ENCODE measurements around the gene NEK1.

Gene NEK1

DNA sequence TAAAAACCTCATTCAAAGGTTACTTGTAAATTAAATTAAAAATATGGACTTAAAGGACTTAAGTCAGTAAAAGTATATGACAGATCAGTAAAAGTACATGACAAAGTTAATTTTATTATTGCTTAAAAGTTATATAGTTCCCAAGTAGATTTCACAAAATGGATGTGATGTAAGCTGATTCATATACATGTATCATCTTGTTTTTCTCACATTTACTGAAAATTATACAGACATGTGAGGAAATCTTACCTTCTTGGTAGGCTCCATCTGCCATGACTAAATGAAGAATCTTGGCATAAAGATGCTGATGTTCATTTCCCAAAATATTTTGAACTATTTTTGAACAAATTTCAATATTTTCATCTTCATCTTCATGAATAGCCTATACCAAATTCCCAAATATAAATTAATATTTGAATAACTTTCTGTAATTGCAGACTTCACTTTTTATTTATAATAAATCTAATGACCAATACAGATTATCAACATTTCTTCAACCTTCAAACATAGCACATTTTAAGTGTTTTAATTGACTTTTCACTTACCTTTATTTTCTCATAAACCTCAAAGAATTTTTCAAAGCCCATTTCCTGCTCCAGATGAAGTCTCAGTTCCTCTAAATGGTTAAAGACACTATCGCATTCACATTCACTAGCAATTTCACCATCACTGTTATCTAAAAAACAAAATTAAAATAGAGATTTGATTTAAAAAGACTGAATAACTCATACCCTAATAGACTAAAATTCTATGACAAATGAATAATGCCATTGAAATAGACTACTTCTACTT lies 212.2 kb downstream of the NEK1 start:
- H3K4me2 ChIP-seq (ENCODE audit: low read length), result no peak overlapping the region
- no peak overlapping the region for H3K23ac ChIP-seq (ENCODE audit: low read length)
- WGBS (ENCODE audit: extremely low coverage, insufficient coverage, low lambda C conversion rate), result no CpG with 5 or more reads among the region's 1 CpG
- no peak overlapping the region for H2BK120ac ChIP-seq (ENCODE audit: low read depth, low read length)
- no peaks in the 10 kb centered on the region for H3K79me1 ChIP-seq (ENCODE audit: low read length)
- no peak overlapping the region for H3K56ac ChIP-seq (ENCODE audit: low read length)
- DNase-seq, result no peak
- H3K18ac ChIP-seq (ENCODE audit: low read length), result no peak overlapping the region
- H3K27me3 ChIP-seq (ENCODE audit: insufficient read depth, low read length, poor library complexity), result no peaks in the 10 kb centered on the region
- no peak overlapping the region for H2BK15ac ChIP-seq (replicated peaks; ENCODE audit: low read depth)
- no peak overlapping the region for H3K9ac ChIP-seq (ENCODE audit: low read length)
- H4K8ac ChIP-seq (ENCODE audit: low read depth, low read length), result no peak overlapping the region
- H3K4me3 ChIP-seq (ENCODE audit: low read length), result no peak overlapping the region
- no peak overlapping the region for H3K4ac ChIP-seq (ENCODE audit: low read depth, low read length)
- no peak overlapping the region for H2AK5ac ChIP-seq (ENCODE audit: low read length)
- H2BK5ac ChIP-seq (ENCODE audit: low read length), result no peak overlapping the region
- H3K4me1 ChIP-seq (ENCODE audit: control insufficient read depth, low read depth, low read length), result peaks cover 2% of the 10 kb centered on the region
- no peaks in the 10 kb centered on the region for H3K36me3 ChIP-seq (ENCODE audit: control insufficient read depth, insufficient read depth, low read length)
- no peaks in the 10 kb centered on the region for H3K79me2 ChIP-seq (ENCODE audit: control insufficient read depth, insufficient read depth, low read length)
- no peak overlapping the region for H3K27ac ChIP-seq (ENCODE audit: low read depth, low read length)
- no peak overlapping the region for H4K5ac ChIP-seq (ENCODE audit: low read length)

DNA sequence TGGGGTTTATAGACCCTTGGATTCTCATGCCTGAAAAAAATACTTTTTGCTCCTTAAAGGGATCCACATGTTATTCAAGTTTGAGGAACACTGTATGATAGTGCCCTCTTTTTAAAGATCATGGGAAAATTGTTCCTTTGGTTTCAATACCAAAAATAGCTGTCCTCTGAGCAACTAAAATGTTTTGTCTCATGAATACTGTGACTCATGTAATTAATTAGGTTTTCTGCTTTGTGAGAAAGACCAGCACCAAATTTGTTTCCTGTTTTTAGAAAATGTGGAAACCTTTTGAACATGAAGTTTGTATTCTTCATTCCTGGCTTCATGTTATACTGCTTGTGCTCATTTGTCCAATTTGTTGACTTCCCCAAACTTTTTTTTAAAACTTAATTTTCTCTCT lies 214.1 kb downstream of the NEK1 start:
- DNase-seq, result no peak
- no peak overlapping the region for H3K4ac ChIP-seq (ENCODE audit: low read depth, low read length)
- no peak overlapping the region for H2BK15ac ChIP-seq (replicated peaks; ENCODE audit: low read depth)
- no peak overlapping the region for H4K8ac ChIP-seq (ENCODE audit: low read depth, low read length)
- no peak overlapping the region for H4K5ac ChIP-seq (ENCODE audit: low read length)
- H3K9ac ChIP-seq (ENCODE audit: low read length), result no peak overlapping the region
- H3K36me3 ChIP-seq (ENCODE audit: control insufficient read depth, insufficient read depth, low read length), result no peaks in the 10 kb centered on the region
- no peaks in the 10 kb centered on the region for H3K4me1 ChIP-seq (ENCODE audit: control insufficient read depth, low read depth, low read length)
- no peak overlapping the region for H2BK5ac ChIP-seq (ENCODE audit: low read length)
- H3K79me2 ChIP-seq (ENCODE audit: control insufficient read depth, insufficient read depth, low read length), result no peaks in the 10 kb centered on the region
- H3K4me3 ChIP-seq (ENCODE audit: low read length), result no peak overlapping the region
- no peak overlapping the region for H3K56ac ChIP-seq (ENCODE audit: low read length)
- H3K27me3 ChIP-seq (ENCODE audit: insufficient read depth, low read length, poor library complexity), result no peaks in the 10 kb centered on the region
- H3K23ac ChIP-seq (ENCODE audit: low read length), result no peak overlapping the region
- no peak overlapping the region for H3K18ac ChIP-seq (ENCODE audit: low read length)
- H2BK120ac ChIP-seq (ENCODE audit: low read depth, low read length), result no peak overlapping the region
- no peaks in the 10 kb centered on the region for H3K79me1 ChIP-seq (ENCODE audit: low read length)
- H3K4me2 ChIP-seq (ENCODE audit: low read length), result no peak overlapping the region
- no peak overlapping the region for H3K27ac ChIP-seq (ENCODE audit: low read depth, low read length)
- H2AK5ac ChIP-seq (ENCODE audit: low read length), result no peak overlapping the region

DNA sequence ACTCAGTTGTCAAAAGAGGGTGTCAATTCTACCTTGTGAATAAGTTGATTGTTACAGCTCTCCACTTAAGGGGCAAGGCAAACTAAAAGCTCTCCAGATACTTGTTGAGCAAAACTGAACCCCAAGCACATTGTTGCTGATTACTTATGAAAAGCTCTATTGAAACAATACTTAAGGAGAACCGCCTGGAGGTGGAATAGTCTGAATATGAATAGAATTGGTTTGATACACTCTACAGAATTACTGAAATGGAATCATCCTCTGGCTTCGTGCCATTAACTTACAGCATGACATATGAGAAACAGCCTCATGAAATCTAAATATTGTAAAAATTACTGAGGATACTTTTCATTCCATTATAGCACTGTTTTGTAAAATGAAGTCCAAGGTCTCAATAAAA lies 214.6 kb downstream of the NEK1 start:
- no peak overlapping the region for H3K27ac ChIP-seq (ENCODE audit: low read depth, low read length)
- no peaks in the 10 kb centered on the region for H3K36me3 ChIP-seq (ENCODE audit: control insufficient read depth, insufficient read depth, low read length)
- no peak overlapping the region for H2BK5ac ChIP-seq (ENCODE audit: low read length)
- H3K18ac ChIP-seq (ENCODE audit: low read length), result no peak overlapping the region
- H3K56ac ChIP-seq (ENCODE audit: low read length), result no peak overlapping the region
- H4K8ac ChIP-seq (ENCODE audit: low read depth, low read length), result no peak overlapping the region
- H4K5ac ChIP-seq (ENCODE audit: low read length), result no peak overlapping the region
- no peak overlapping the region for H2AK5ac ChIP-seq (ENCODE audit: low read length)
- no peak overlapping the region for H3K9ac ChIP-seq (ENCODE audit: low read length)
- no peak overlapping the region for H3K4me2 ChIP-seq (ENCODE audit: low read length)
- no peak overlapping the region for H2BK15ac ChIP-seq (replicated peaks; ENCODE audit: low read depth)
- no peak overlapping the region for H3K23ac ChIP-seq (ENCODE audit: low read length)
- DNase-seq, result no peak
- H3K79me2 ChIP-seq (ENCODE audit: control insufficient read depth, insufficient read depth, low read length), result no peaks in the 10 kb centered on the region
- no peak overlapping the region for H2BK120ac ChIP-seq (ENCODE audit: low read depth, low read length)
- H3K79me1 ChIP-seq (ENCODE audit: low read length), result no peaks in the 10 kb centered on the region
- no peak overlapping the region for H3K4me3 ChIP-seq (ENCODE audit: low read length)
- H3K4ac ChIP-seq (ENCODE audit: low read depth, low read length), result no peak overlapping the region
- no peaks in the 10 kb centered on the region for H3K27me3 ChIP-seq (ENCODE audit: insufficient read depth, low read length, poor library complexity)
- H3K4me1 ChIP-seq (ENCODE audit: control insufficient read depth, low read depth, low read length), result no peaks in the 10 kb centered on the region
- no CpG with 5 or more reads among the region's 2 CpGs for WGBS (ENCODE audit: extremely low coverage, insufficient coverage, low lambda C conversion rate)

GRCh38 chr4:169385376-169385775 lies 227.0 kb downstream of the NEK1 start:
- Histone ChIP-seq H2AK5ac (ENCODE audit: low read length) (no peak overlapping the region), H3K4me3 (ENCODE audit: low read length) (no peak overlapping the region), H3K4me2 (ENCODE audit: low read length) (no peak overlapping the region), H3K23ac (ENCODE audit: low read length) (no peak overlapping the region), H3K9ac (ENCODE audit: low read length) (no peak overlapping the region), H3K27ac (ENCODE audit: low read depth, low read length) (no peak overlapping the region), H3K4me1 (ENCODE audit: control insufficient read depth, low read depth, low read length) (no peaks in the 10 kb centered on the region), H4K8ac (ENCODE audit: low read depth, low read length) (no peak overlapping the region), H2BK120ac (ENCODE audit: low read depth, low read length) (no peak overlapping the region), H3K18ac (ENCODE audit: low read length) (no peak overlapping the region), H3K36me3 (ENCODE audit: control insufficient read depth, insufficient read depth, low read length) (no peaks in the 10 kb centered on the region), H3K27me3 (ENCODE audit: insufficient read depth, low read length, poor library complexity) (no peaks in the 10 kb centered on the region), H2BK5ac (ENCODE audit: low read length) (no peak overlapping the region), H4K5ac (ENCODE audit: low read length) (no peak overlapping the region), H3K56ac (ENCODE audit: low read length) (no peak overlapping the region), H2BK15ac (replicated peaks; ENCODE audit: low read depth) (no peak overlapping the region), H3K4ac (ENCODE audit: low read depth, low read length) (no peak overlapping the region), H3K79me1 (ENCODE audit: low read length) (no peaks in the 10 kb centered on the region), H3K79me2 (ENCODE audit: control insufficient read depth, insufficient read depth, low read length) (no peaks in the 10 kb centered on the region)
- no peak for DNase-seq
- no CpG with 5 or more reads among the region's 3 CpGs for WGBS (ENCODE audit: extremely low coverage, insufficient coverage, low lambda C conversion rate)

DNA sequence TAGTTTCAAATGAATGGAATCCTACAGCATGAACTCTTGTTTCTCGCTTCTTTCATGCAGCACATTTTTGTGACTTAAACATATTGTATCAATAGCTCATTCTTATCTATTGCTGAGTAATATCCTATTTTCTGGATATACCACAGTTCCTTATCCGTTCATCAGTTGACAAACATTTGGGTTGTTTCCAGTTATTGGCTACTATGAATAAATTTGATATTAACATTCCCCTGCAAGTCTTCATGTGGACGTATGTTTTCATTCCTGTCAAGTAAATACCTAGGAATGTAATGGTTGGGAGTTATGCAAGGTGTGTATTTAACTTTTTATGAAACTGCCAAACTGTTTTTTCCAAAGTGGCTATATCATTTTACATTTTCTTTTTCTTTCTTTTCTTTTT lies 227.6 kb downstream of the NEK1 start:
- H3K56ac ChIP-seq (ENCODE audit: low read length), result no peak overlapping the region
- no peak overlapping the region for H2BK120ac ChIP-seq (ENCODE audit: low read depth, low read length)
- H2BK15ac ChIP-seq (replicated peaks; ENCODE audit: low read depth), result no peak overlapping the region
- no peak overlapping the region for H3K27ac ChIP-seq (ENCODE audit: low read depth, low read length)
- no peak overlapping the region for H4K5ac ChIP-seq (ENCODE audit: low read length)
- H4K8ac ChIP-seq (ENCODE audit: low read depth, low read length), result no peak overlapping the region
- H3K36me3 ChIP-seq (ENCODE audit: control insufficient read depth, insufficient read depth, low read length), result no peaks in the 10 kb centered on the region
- H3K27me3 ChIP-seq (ENCODE audit: insufficient read depth, low read length, poor library complexity), result no peaks in the 10 kb centered on the region
- no peak overlapping the region for H3K9ac ChIP-seq (ENCODE audit: low read length)
- no peak overlapping the region for H2AK5ac ChIP-seq (ENCODE audit: low read length)
- no peak overlapping the region for H3K4me2 ChIP-seq (ENCODE audit: low read length)
- H3K4ac ChIP-seq (ENCODE audit: low read depth, low read length), result no peak overlapping the region
- DNase-seq, result no peak
- H3K79me2 ChIP-seq (ENCODE audit: control insufficient read depth, insufficient read depth, low read length), result no peaks in the 10 kb centered on the region
- no peaks in the 10 kb centered on the region for H3K79me1 ChIP-seq (ENCODE audit: low read length)
- no CpG with 5 or more reads among the region's 3 CpGs for WGBS (ENCODE audit: extremely low coverage, insufficient coverage, low lambda C conversion rate)
- no peak overlapping the region for H3K18ac ChIP-seq (ENCODE audit: low read length)
- no peak overlapping the region for H3K23ac ChIP-seq (ENCODE audit: low read length)
- H3K4me1 ChIP-seq (ENCODE audit: control insufficient read depth, low read depth, low read length), result no peaks in the 10 kb centered on the region
- H2BK5ac ChIP-seq (ENCODE audit: low read length), result no peak overlapping the region
- H3K4me3 ChIP-seq (ENCODE audit: low read length), result no peak overlapping the region

DNA sequence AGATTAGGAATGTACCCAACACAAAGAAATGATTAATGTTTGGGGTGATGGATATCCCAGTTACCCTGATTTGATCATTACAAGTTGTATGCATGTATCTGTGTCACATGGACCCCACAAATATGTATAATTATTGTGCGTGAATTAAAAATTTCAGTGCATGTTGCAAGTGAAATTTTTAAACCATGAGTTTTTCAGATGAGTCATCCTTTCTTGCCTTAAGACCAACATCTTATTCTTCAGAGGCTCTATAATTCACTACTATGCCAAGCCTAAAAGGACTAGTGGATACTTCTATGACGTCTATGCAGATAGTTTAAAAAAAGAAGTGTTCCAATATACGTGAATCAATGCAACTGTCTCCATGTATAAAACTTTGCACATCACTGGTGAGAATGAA lies 228.7 kb downstream of the NEK1 start:
- no peak overlapping the region for H2BK15ac ChIP-seq (replicated peaks; ENCODE audit: low read depth)
- H3K79me1 ChIP-seq (ENCODE audit: low read length), result no peaks in the 10 kb centered on the region
- H2BK120ac ChIP-seq (ENCODE audit: low read depth, low read length), result no peak overlapping the region
- no peak overlapping the region for H3K56ac ChIP-seq (ENCODE audit: low read length)
- no peak overlapping the region for H2AK5ac ChIP-seq (ENCODE audit: low read length)
- no peaks in the 10 kb centered on the region for H3K27me3 ChIP-seq (ENCODE audit: insufficient read depth, low read length, poor library complexity)
- WGBS (ENCODE audit: extremely low coverage, insufficient coverage, low lambda C conversion rate), result no CpG with 5 or more reads among the region's 3 CpGs
- no peak overlapping the region for H3K18ac ChIP-seq (ENCODE audit: low read length)
- H3K79me2 ChIP-seq (ENCODE audit: control insufficient read depth, insufficient read depth, low read length), result no peaks in the 10 kb centered on the region
- no peak overlapping the region for H2BK5ac ChIP-seq (ENCODE audit: low read length)
- H3K4ac ChIP-seq (ENCODE audit: low read depth, low read length), result no peak overlapping the region
- H3K4me3 ChIP-seq (ENCODE audit: low read length), result no peak overlapping the region
- H3K9ac ChIP-seq (ENCODE audit: low read length), result no peak overlapping the region
- H3K27ac ChIP-seq (ENCODE audit: low read depth, low read length), result no peak overlapping the region
- no peaks in the 10 kb centered on the region for H3K4me1 ChIP-seq (ENCODE audit: control insufficient read depth, low read depth, low read length)
- H3K4me2 ChIP-seq (ENCODE audit: low read length), result no peak overlapping the region
- no peak for DNase-seq
- no peak overlapping the region for H4K5ac ChIP-seq (ENCODE audit: low read length)
- no peak overlapping the region for H3K23ac ChIP-seq (ENCODE audit: low read length)
- no peak overlapping the region for H4K8ac ChIP-seq (ENCODE audit: low read depth, low read length)
- no peaks in the 10 kb centered on the region for H3K36me3 ChIP-seq (ENCODE audit: control insufficient read depth, insufficient read depth, low read length)
